Measurements from ENCODE around the gene HEYL. TPM values are rescaled to one million over a fixed set of nuclear protein-coding genes. Genes with fewer than 3 reads are reported as not detected.

The HEYL gene
- total RNA-seq, 1 experiment from 2014 or later: not detected

- intact Hi-C loops (cut with micrococcal nuclease): no loop called here
- no peak for DNase-seq (ENCODE audit: unreplicated experiment)
- no peak overlapping the region for H3K27ac Mint-ChIP-seq (ENCODE audit: low read depth, unreplicated experiment)
- TF ChIP-seq, protein P1, sequence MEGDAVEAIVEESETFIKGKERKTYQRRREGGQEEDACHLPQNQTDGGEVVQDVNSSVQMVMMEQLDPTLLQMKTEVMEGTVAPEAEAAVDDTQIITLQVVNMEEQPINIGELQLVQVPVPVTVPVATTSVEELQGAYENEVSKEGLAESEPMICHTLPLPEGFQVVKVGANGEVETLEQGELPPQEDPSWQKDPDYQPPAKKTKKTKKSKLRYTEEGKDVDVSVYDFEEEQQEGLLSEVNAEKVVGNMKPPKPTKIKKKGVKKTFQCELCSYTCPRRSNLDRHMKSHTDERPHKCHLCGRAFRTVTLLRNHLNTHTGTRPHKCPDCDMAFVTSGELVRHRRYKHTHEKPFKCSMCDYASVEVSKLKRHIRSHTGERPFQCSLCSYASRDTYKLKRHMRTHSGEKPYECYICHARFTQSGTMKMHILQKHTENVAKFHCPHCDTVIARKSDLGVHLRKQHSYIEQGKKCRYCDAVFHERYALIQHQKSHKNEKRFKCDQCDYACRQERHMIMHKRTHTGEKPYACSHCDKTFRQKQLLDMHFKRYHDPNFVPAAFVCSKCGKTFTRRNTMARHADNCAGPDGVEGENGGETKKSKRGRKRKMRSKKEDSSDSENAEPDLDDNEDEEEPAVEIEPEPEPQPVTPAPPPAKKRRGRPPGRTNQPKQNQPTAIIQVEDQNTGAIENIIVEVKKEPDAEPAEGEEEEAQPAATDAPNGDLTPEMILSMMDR (IDR thresholded peaks at IDR 0.05; ENCODE audit: unreplicated experiment): no peak
- ChIA-PET POLR2A (no interaction called here), CTCF (no interaction called here)
- no peaks in the 10 kb centered on the region for H3K9me3 Mint-ChIP-seq (ENCODE audit: unreplicated experiment)
- H3K4me1 Mint-ChIP-seq (ENCODE audit: insufficient read depth, unreplicated experiment): no peaks in the 10 kb centered on the region
- H3K36me3 Mint-ChIP-seq (ENCODE audit: insufficient read depth, unreplicated experiment): no peaks in the 10 kb centered on the region
- H3K4me3 Mint-ChIP-seq (ENCODE audit: unreplicated experiment): no peak overlapping the region
- no TSS peak for BruUV-seq (replicated peaks)
- no peaks in the 10 kb centered on the region for H3K27me3 Mint-ChIP-seq (ENCODE audit: insufficient read depth, unreplicated experiment)
Measured at GRCh38 chr1:39685071-39685470, 45.6 kb upstream of the HEYL start.

DNA sequence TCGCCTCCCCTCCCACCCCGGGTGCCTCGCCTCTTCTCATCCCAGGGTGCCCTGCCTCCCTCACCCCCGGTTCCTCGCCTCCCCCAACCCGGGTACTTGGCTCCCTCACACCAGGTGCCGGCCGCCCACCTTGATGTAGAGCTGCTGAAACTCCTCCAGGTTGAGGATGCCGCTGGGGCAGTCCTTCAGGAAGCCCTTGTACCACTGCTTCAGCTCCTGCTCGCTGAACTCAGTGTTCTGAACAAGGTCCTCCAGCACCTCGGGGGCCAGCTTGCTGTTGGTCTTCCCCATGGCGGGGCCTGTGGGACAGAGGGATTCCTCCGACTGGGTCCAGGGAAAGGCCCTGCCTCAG, 44.8 kb upstream of the HEYL start:
- Mint-ChIP-seq H3K27ac (ENCODE audit: low read depth, unreplicated experiment) (no peak overlapping the region), H3K9me3 (ENCODE audit: unreplicated experiment) (no peaks in the 10 kb centered on the region), H3K36me3 (ENCODE audit: insufficient read depth, unreplicated experiment) (no peaks in the 10 kb centered on the region), H3K4me3 (ENCODE audit: unreplicated experiment) (no peak overlapping the region), H3K4me1 (ENCODE audit: insufficient read depth, unreplicated experiment) (no peaks in the 10 kb centered on the region), H3K27me3 (ENCODE audit: insufficient read depth, unreplicated experiment) (no peaks in the 10 kb centered on the region)
- BruUV-seq (replicated peaks): no TSS peak
- POLR2A ChIA-PET: no interaction called here
- CTCF ChIA-PET: interaction anchor here (0.7 kb wide), 1 partner anchor 36 kb away, joined by 3 read pairs; no protein-coding TSS in a partner anchor
- DNase-seq (ENCODE audit: unreplicated experiment): no peak
- intact Hi-C loops (cut with micrococcal nuclease): no loop called here
- TF ChIP-seq, protein P1 (IDR thresholded peaks at IDR 0.05; ENCODE audit: unreplicated experiment): no peak

- H3K9me3 Mint-ChIP-seq (ENCODE audit: unreplicated experiment): no peaks in the 10 kb centered on the region
- TF ChIP-seq, protein P1 (IDR thresholded peaks at IDR 0.05; ENCODE audit: unreplicated experiment): no peak
- no peaks in the 10 kb centered on the region for H3K36me3 Mint-ChIP-seq (ENCODE audit: insufficient read depth, unreplicated experiment)
- H3K4me1 Mint-ChIP-seq (ENCODE audit: insufficient read depth, unreplicated experiment): no peaks in the 10 kb centered on the region
- no peak overlapping the region for H3K4me3 Mint-ChIP-seq (ENCODE audit: unreplicated experiment)
- POLR2A ChIA-PET: no interaction called here
- intact Hi-C loops (cut with micrococcal nuclease): no loop called here
- no TSS peak for BruUV-seq (replicated peaks)
- no peak overlapping the region for H3K27ac Mint-ChIP-seq (ENCODE audit: low read depth, unreplicated experiment)
- H3K27me3 Mint-ChIP-seq (ENCODE audit: insufficient read depth, unreplicated experiment): no peaks in the 10 kb centered on the region
- CTCF ChIA-PET: interaction anchor here (0.7 kb wide), 1 partner anchor 37 kb away, joined by 3 read pairs; no protein-coding TSS in a partner anchor
- no peak for DNase-seq (ENCODE audit: unreplicated experiment)
Measured at GRCh38 chr1:39683591-39684312, 44.3 kb upstream of the HEYL start.

DNA sequence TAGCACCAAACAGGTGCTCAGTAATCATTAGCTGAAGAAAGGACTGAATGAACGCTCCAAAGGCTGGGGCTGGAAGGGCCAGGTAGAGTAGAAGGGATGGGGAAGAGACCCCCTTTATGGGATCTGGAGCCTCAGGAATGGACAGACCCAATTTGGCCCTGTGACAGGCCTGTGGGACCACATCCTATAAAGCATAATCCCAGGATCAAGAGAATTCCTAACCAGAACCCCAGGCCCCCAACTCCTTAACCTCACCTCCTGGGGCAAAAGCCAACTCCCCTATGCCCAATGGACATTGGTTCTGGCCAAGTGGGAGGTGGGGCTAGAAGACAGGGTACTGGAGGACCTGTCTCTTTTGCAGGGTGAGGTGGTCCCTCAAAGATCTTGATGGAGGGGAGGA, 42.6 kb upstream of the HEYL start:
- intact Hi-C loops (cut with micrococcal nuclease): no loop called here
- peaks cover under 1% of the 10 kb centered on the region for H3K4me1 Mint-ChIP-seq (ENCODE audit: insufficient read depth, unreplicated experiment)
- TF ChIP-seq, protein P1 (IDR thresholded peaks at IDR 0.05; ENCODE audit: unreplicated experiment): no peak
- H3K36me3 Mint-ChIP-seq (ENCODE audit: insufficient read depth, unreplicated experiment): no peaks in the 10 kb centered on the region
- DNase-seq (ENCODE audit: unreplicated experiment): no peak
- no peak overlapping the region for H3K27ac Mint-ChIP-seq (ENCODE audit: low read depth, unreplicated experiment)
- H3K4me3 Mint-ChIP-seq (ENCODE audit: unreplicated experiment): no peak overlapping the region
- H3K27me3 Mint-ChIP-seq (ENCODE audit: insufficient read depth, unreplicated experiment): no peaks in the 10 kb centered on the region
- no TSS peak for BruUV-seq (replicated peaks)
- H3K9me3 Mint-ChIP-seq (ENCODE audit: unreplicated experiment): no peaks in the 10 kb centered on the region
- CTCF ChIA-PET: interaction anchor here (0.6 to 2.3 kb wide), 2 partner anchors 29 to 38 kb away, joined by 3 to 7 read pairs; no protein-coding TSS in a partner anchor
- POLR2A ChIA-PET: no interaction called here

All from MCF 10A (cell line).